ENCODE measurements around the gene GPATCH2. TPM values are rescaled to one million over a fixed set of nuclear protein-coding genes. Genes with fewer than 3 reads are reported as not detected.

The GPATCH2 gene
- total RNA-seq, 2 donors from 2014 or later = 10.5 to 12.2 TPM

DNA sequence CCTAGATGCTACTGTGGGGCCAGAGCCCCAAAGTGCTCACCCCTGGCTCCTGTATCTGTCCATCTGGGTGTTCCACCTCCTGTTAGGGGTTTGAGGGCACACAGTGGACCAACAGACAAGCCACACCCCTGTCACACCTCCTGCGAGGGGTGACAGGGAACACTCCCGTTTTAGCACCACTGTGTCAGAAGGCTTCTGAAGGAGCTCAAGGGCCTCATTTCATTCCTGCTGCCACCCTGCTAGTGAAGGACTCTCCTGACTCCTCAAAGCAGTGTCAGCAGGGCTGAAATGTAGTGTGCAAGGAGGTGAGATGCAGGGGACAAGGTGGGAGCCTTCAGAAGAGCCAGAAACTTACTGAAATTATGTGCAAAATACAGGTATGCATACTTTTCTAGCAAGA lies 174.6 kb downstream of the GPATCH2 start:
- DNase-seq = no peak
- intact Hi-C loops (cut with DNase I) = no loop called here
- Histone ChIP-seq H3K36me3 (no peaks in the 10 kb centered on the region), H3K4me1 (no peaks in the 10 kb centered on the region), H3K9ac (ENCODE audit: low read depth in 2 of 2, low read length in 2 of 2) (no peak overlapping the region), H3K27me3 (no peaks in the 10 kb centered on the region), H3K9me3 (no peaks in the 10 kb centered on the region), H3K4me3 (no peak overlapping the region), H3K27ac (no peak overlapping the region)
- TF ChIP-seq, protein P1, sequence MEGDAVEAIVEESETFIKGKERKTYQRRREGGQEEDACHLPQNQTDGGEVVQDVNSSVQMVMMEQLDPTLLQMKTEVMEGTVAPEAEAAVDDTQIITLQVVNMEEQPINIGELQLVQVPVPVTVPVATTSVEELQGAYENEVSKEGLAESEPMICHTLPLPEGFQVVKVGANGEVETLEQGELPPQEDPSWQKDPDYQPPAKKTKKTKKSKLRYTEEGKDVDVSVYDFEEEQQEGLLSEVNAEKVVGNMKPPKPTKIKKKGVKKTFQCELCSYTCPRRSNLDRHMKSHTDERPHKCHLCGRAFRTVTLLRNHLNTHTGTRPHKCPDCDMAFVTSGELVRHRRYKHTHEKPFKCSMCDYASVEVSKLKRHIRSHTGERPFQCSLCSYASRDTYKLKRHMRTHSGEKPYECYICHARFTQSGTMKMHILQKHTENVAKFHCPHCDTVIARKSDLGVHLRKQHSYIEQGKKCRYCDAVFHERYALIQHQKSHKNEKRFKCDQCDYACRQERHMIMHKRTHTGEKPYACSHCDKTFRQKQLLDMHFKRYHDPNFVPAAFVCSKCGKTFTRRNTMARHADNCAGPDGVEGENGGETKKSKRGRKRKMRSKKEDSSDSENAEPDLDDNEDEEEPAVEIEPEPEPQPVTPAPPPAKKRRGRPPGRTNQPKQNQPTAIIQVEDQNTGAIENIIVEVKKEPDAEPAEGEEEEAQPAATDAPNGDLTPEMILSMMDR (IDR thresholded peaks at IDR 0.05) = no peak

DNA sequence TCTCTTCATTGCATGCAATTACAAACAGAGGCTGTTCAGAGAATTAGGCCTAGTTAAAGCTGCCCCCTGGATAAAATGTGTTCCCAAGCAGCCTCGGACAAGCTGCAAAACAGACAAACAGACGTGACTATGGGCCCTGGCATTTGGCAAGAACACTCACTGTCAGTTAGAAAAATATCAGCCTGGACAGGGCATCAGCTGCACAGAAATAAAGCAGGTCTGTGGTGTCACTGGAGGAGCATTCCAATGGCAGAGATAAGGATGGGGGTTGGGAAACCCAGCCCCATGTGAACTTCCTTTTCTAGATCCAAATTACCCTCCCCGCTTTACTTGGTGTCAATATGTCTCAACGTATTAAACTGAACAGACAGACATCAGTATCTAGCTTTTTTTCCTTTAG lies 177.1 kb downstream of the GPATCH2 start:
- TF ChIP-seq, protein P1 (IDR thresholded peaks at IDR 0.05) = no peak
- H3K4me3 ChIP-seq = no peak overlapping the region
- no peak overlapping the region for H3K27ac ChIP-seq
- H3K9me3 ChIP-seq = no peaks in the 10 kb centered on the region
- DNase-seq = no peak
- H3K36me3 ChIP-seq = no peaks in the 10 kb centered on the region
- no peak overlapping the region for H3K9ac ChIP-seq (ENCODE audit: low read depth in 2 of 2, low read length in 2 of 2)
- H3K4me1 ChIP-seq = no peaks in the 10 kb centered on the region
- intact Hi-C loops (cut with DNase I) = no loop called here
- no peaks in the 10 kb centered on the region for H3K27me3 ChIP-seq

DNA sequence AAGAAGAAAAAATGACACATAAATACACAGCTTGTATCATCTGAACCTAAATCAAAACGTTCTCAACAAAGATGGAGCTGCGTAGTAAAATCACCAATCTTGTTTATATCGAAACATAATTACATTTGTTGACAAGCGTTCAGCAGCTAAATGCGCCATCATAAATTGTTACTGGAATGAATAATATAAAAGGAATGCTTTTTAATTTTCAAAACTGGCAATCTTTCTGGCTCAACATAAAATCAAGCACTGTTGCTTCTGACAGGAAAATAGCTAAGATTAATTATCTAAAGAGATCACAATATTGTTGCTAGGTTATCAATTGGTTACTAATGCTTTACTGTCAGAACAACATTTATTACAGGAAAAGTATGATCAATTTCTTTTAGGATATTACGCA lies 181.5 kb downstream of the GPATCH2 start:
- TF ChIP-seq, protein P1 (IDR thresholded peaks at IDR 0.05) = no peak
- H3K27me3 ChIP-seq = no peaks in the 10 kb centered on the region
- DNase-seq = no peak
- H3K9ac ChIP-seq (ENCODE audit: low read depth in 2 of 2, low read length in 2 of 2) = no peak overlapping the region
- no peaks in the 10 kb centered on the region for H3K36me3 ChIP-seq
- intact Hi-C loops (cut with DNase I) = no loop called here
- no peaks in the 10 kb centered on the region for H3K4me1 ChIP-seq
- H3K4me3 ChIP-seq = no peak overlapping the region
- H3K9me3 ChIP-seq = no peaks in the 10 kb centered on the region
- H3K27ac ChIP-seq = no peak overlapping the region

DNA sequence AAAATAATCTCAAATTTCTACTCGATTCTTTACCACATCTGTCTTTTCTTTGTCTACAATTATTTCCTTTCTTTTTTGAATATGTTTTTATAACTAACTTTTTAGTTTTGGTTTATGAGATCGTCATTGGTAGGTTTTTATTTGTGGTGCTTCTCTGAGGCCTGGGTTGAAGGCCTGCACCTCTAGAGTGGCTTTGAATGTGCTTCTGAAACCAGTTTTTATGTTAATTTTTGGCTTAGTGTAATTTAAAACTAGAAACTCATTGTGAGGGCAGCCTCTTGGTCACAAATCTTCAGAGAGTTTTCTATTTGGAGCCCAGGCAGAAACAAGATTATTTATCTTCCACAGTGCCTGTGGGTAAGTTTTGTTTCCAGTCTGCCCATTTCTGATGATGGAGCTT lies 187.0 kb downstream of the GPATCH2 start:
- Histone ChIP-seq H3K27me3 (no peaks in the 10 kb centered on the region), H3K4me1 (no peaks in the 10 kb centered on the region), H3K4me3 (no peak overlapping the region), H3K9ac (ENCODE audit: low read depth in 2 of 2, low read length in 2 of 2) (no peak overlapping the region), H3K36me3 (no peaks in the 10 kb centered on the region), H3K9me3 (no peaks in the 10 kb centered on the region), H3K27ac (no peak overlapping the region)
- TF ChIP-seq, protein P1 (IDR thresholded peaks at IDR 0.05) = no peak
- no peak for DNase-seq
- intact Hi-C loops (cut with DNase I) = no loop called here

DNA sequence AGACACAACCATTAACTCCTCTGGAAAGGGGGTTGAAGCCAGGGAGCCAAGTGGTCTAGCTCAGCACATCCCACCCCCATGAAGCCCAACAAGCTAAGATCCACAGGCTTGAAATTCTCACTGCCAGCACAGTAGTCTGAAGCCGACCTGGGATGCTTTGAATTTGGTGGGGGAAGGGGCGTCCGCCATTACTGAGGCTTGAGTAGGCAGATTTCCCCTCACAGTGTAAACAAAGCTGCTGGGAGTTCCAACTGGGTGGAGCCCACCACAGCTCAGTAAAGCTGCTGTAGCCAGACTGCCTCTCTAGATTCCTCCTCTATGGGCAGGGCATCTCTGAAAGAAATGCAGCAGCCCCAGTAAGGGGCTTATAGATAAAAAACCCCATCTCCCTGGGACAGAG lies 193.5 kb downstream of the GPATCH2 start:
- DNase-seq = no peak
- Histone ChIP-seq H3K27me3 (no peaks in the 10 kb centered on the region), H3K4me1 (no peaks in the 10 kb centered on the region), H3K9ac (ENCODE audit: low read depth in 2 of 2, low read length in 2 of 2) (no peak overlapping the region), H3K27ac (no peak overlapping the region), H3K4me3 (no peak overlapping the region), H3K36me3 (no peaks in the 10 kb centered on the region), H3K9me3 (no peaks in the 10 kb centered on the region)
- intact Hi-C loops (cut with DNase I) = no loop called here
- TF ChIP-seq, protein P1 (IDR thresholded peaks at IDR 0.05) = no peak

DNA sequence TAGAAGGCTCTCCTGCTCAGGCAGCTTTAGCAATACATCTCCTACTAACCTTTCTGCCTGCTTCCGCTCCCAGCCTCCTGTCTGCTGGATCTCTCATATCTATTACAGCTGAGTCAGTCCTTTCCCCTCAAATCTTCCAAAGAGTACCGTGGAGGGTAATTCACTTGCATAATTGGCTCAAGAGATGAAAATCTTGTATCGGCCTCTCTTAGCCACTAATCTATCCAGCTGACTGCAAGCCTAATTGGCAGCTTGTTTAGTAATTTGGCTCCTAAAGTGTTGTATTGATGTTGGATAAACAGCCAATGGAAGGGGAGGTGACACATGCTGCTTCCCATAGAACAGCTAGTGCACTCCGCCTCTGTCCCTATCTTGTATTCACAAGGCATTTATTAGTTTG lies 195.7 kb downstream of the GPATCH2 start:
- Histone ChIP-seq H3K9me3 (no peaks in the 10 kb centered on the region), H3K4me1 (no peaks in the 10 kb centered on the region), H3K27ac (no peak overlapping the region), H3K27me3 (no peaks in the 10 kb centered on the region), H3K9ac (ENCODE audit: low read depth in 2 of 2, low read length in 2 of 2) (no peak overlapping the region), H3K4me3 (no peak overlapping the region), H3K36me3 (no peaks in the 10 kb centered on the region)
- no peak for DNase-seq
- intact Hi-C loops (cut with DNase I) = no loop called here
- TF ChIP-seq, protein P1 (IDR thresholded peaks at IDR 0.05) = no peak
